Duodenal mucosa (tissue), 2 donors: ENCODE results near the gene KLF11.

Experiments
- H3K27ac ChIP-seq: one replicate; pipeline ENCODE4 v1.7.0; 2013; ENCODE audit warnings: low read depth, low read length
- H3K27me3 ChIP-seq, 2 donors: one replicate each; pipeline ENCODE4 v1.7.0; 2013; ENCODE audit warnings: low read length in 2 of 2, control low read depth in 1 of 2; ENCODE audit not compliant: insufficient read depth in 2 of 2, control insufficient read depth in 1 of 2
- H3K36me3 ChIP-seq, 2 donors: one replicate each; pipeline ENCODE4 v1.7.0; 2013; ENCODE audit warnings: low read length in 2 of 2, control low read depth in 1 of 2; ENCODE audit not compliant: insufficient read depth in 2 of 2, control insufficient read depth in 1 of 2
- H3K4me1 ChIP-seq, 2 donors: one replicate each; pipeline ENCODE4 v1.7.0; 2013; ENCODE audit warnings: low read length in 2 of 2, control low read depth in 1 of 2; ENCODE audit not compliant: insufficient read depth in 2 of 2, control insufficient read depth in 1 of 2
- H3K4me3 ChIP-seq, 2 donors: one replicate each; pipeline ENCODE4 v1.7.0; 2013; ENCODE audit warnings: low read length in 2 of 2, low read depth in 1 of 2
- H3K9ac ChIP-seq, 2 donors: one replicate each; pipeline ENCODE4 v1.7.0; 2013; ENCODE audit warnings: low read length in 2 of 2, low read depth in 1 of 2
- H3K9me3 ChIP-seq, 2 donors: one replicate each; pipeline ENCODE4 v1.7.0; 2013; ENCODE audit warnings: low read length in 2 of 2, control low read depth in 1 of 2; ENCODE audit not compliant: control insufficient read depth in 1 of 2

The KLF11 gene

DNA sequence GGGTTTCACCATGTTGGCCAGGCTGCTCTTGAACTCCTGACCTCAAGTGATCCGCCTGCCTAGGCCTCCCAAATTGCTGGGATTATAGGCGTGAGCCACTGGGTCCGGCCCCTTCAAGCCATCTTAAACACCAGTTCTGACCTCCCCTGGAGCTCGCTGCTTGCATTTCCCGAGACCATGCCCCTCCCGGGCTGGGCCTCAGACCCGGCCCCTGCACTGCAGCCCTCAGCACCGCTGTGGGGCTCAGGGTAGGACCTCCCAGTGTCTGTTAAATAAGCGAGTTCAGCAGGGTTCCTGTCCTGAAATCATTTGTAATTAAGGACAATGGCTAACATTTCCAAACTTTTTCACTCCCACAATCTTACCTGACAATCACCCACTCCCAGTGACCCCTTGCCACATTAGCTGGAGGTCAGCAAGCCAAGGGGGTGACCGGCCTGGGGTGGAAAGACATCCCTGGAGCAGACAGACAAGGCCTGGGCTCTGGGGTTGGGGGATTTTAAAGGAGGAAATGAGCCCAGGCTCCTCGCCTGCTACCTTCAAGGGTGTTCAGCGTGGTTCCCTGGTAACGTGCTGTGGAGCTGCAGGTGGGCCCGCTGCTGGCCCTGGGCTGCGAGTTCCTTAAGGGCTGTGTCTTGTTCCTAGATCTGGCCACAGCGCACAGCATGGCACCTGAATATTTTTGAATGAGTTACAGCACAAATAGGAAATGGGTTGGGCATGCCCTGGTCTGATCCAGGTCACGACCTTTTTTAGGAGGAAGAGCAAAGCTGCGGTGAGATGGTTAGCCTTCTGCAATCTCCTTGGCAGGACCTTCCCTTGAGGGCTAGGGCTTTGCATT is 21.8 kb downstream of the KLF11 start:
- Histone ChIP-seq H3K9me3 (peaks cover 0 to 2% of the 10 kb centered on the region in 2 donors), H3K4me1 (no peaks in the 10 kb centered on the region), H3K36me3 (no peaks in the 10 kb centered on the region), H3K4me3 (no peak overlapping the region), H3K9ac (no peak overlapping the region), H3K27me3 (no peaks in the 10 kb centered on the region), H3K27ac (no peak overlapping the region)

DNA sequence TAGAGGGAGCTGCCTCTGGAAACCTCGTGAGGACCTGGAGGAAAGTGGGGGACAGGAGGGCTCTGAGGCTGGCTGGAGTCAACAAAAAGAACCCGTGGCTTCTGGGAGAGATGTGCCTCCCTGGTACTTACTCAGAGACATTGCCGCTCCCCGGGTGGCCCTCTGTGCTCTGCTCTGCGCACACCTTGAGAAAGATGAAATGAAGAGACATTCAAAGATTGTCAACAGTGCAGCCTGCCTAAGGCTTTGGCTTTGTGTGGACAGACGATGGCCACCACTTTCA is 22.4 kb downstream of the KLF11 start:
- no peaks in the 10 kb centered on the region for H3K36me3 ChIP-seq
- H3K9me3 ChIP-seq = peaks cover 0 to 2% of the 10 kb centered on the region in 2 donors
- H3K4me3 ChIP-seq = no peak overlapping the region
- H3K27ac ChIP-seq = no peak overlapping the region
- H3K27me3 ChIP-seq = no peaks in the 10 kb centered on the region
- no peak overlapping the region for H3K9ac ChIP-seq
- no peaks in the 10 kb centered on the region for H3K4me1 ChIP-seq

- H3K4me1 ChIP-seq = no peaks in the 10 kb centered on the region
- peaks cover 0 to 2% of the 10 kb centered on the region in 2 donors for H3K9me3 ChIP-seq
- no peaks in the 10 kb centered on the region for H3K36me3 ChIP-seq
- no peaks in the 10 kb centered on the region for H3K27me3 ChIP-seq
- H3K4me3 ChIP-seq = no peak overlapping the region
- no peak overlapping the region for H3K27ac ChIP-seq
- no peak overlapping the region for H3K9ac ChIP-seq
Measured at GRCh38 chr2:10067330-10067729, 24.0 kb downstream of the KLF11 start.

DNA sequence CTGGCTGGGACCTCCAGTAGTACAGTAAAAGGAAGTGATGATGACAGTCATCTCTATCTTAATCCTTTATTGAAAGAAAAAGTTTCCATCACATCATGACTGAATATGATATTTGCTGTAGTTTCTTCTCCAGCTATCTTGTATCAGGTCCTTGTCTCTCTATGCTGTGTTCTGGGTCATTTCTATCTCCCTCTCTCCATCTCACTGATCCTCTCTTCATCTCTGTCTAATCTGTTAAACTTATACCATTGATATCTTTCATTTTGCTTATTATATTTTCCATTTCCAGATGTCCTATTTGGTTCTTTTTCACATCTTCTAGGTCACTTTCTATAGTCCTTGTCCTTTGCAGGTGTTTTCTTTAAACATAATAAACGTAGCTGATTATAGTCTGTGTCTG is 24.5 kb downstream of the KLF11 start:
- Histone ChIP-seq H3K4me3 (no peak overlapping the region), H3K36me3 (no peaks in the 10 kb centered on the region), H3K9me3 (peaks cover 0 to 2% of the 10 kb centered on the region in 2 donors), H3K4me1 (no peaks in the 10 kb centered on the region), H3K9ac (no peak overlapping the region), H3K27ac (no peak overlapping the region), H3K27me3 (no peaks in the 10 kb centered on the region)

DNA sequence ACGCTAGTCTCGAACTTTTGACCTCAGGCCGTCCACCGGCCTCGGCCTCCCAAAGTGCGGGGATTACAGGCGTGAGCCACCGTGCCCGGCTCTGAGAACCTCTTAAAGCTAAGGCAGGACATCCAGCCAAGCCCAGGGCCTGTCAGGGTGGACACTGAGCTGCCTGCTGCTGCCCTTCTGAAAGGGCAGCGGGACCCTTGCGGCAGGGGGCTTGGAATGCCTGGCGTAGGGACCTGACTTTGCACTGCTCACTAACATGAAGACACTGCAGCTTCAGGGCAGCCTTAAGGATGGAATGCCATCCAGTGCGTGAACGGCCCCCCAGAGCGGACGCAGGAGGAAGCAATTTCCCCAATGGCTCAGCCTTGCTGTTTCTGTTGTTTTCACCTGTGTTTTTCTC is 27.8 kb downstream of the KLF11 start:
- peaks cover 0 to 2% of the 10 kb centered on the region in 2 donors for H3K9me3 ChIP-seq
- H3K27ac ChIP-seq = no peak overlapping the region
- H3K4me3 ChIP-seq = no peak overlapping the region
- no peaks in the 10 kb centered on the region for H3K36me3 ChIP-seq
- H3K4me1 ChIP-seq = no peaks in the 10 kb centered on the region
- H3K9ac ChIP-seq = no peak overlapping the region
- H3K27me3 ChIP-seq = peaks cover 13 to 18% of the 10 kb centered on the region in 2 donors

DNA sequence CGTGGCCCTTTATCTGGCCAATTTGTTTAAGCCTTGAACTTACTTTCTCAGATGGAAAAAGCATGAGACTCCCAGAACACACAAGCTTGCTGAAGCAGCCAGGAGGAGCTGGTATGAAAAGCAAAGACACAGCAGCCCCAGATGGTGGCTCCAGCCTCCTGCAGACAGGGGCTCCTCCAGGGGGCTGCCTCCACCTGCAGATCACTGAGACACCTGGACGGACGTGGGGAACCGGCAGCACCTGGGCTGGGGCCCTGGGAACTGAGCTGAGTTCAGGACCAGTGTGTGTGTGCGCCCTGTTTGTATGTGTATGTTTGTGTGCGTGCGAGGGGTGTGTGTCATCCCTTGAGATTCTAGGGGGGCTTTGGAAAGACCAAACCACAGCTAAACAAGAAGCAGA is 28.2 kb downstream of the KLF11 start:
- Histone ChIP-seq H3K4me3 (no peak overlapping the region), H3K36me3 (no peaks in the 10 kb centered on the region), H3K27ac (no peak overlapping the region), H3K27me3 (peaks cover 14 to 22% of the 10 kb centered on the region in 2 donors), H3K9me3 (peaks cover 0 to 2% of the 10 kb centered on the region in 2 donors), H3K4me1 (no peaks in the 10 kb centered on the region), H3K9ac (no peak overlapping the region)

- H3K4me1 ChIP-seq = no peaks in the 10 kb centered on the region
- H3K9ac ChIP-seq = no peak overlapping the region
- H3K27ac ChIP-seq = no peak overlapping the region
- H3K36me3 ChIP-seq = no peaks in the 10 kb centered on the region
- H3K4me3 ChIP-seq = no peak overlapping the region
- H3K9me3 ChIP-seq = peaks cover 0 to under 1% of the 10 kb centered on the region in 2 donors
- H3K27me3 ChIP-seq = peaks cover 19 to 28% of the 10 kb centered on the region in 2 donors
Measured at GRCh38 chr2:10072656-10073480, 29.5 kb downstream of the KLF11 start.

DNA sequence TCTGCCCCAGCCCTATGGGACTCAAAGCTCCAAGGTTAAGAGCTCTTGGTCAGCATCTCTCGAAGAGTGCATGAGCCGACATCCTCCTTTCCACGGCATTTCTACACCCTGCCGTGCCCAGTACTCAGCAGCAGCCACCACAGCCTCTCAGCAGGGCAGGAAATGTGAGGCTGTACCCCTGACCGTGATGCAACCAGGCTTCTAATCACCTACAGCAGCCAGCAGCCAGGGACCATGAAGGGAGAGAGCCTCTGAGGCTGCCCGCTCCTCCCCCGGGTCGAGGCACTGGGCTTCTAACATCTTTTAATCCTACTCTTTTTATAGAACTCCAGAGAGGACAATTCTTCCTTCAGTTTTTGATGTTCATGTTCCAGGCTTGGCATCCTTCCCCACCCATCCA is 30.4 kb downstream of the KLF11 start:
- H3K36me3 ChIP-seq = no peaks in the 10 kb centered on the region
- no peak overlapping the region for H3K4me3 ChIP-seq
- H3K9me3 ChIP-seq = no peaks in the 10 kb centered on the region
- no peak overlapping the region for H3K27ac ChIP-seq
- H3K27me3 ChIP-seq = peaks cover 27 to 36% of the 10 kb centered on the region in 2 donors
- no peaks in the 10 kb centered on the region for H3K4me1 ChIP-seq
- H3K9ac ChIP-seq = no peak overlapping the region

- Histone ChIP-seq H3K4me1 (no peaks in the 10 kb centered on the region), H3K27ac (no peak overlapping the region), H3K36me3 (no peaks in the 10 kb centered on the region), H3K27me3 (peaks cover 33 to 42% of the 10 kb centered on the region in 2 donors), H3K9ac (no peak overlapping the region), H3K9me3 (no peaks in the 10 kb centered on the region), H3K4me3 (no peak overlapping the region)
Measured at GRCh38 chr2:10075101-10075500, 31.8 kb downstream of the KLF11 start.

DNA sequence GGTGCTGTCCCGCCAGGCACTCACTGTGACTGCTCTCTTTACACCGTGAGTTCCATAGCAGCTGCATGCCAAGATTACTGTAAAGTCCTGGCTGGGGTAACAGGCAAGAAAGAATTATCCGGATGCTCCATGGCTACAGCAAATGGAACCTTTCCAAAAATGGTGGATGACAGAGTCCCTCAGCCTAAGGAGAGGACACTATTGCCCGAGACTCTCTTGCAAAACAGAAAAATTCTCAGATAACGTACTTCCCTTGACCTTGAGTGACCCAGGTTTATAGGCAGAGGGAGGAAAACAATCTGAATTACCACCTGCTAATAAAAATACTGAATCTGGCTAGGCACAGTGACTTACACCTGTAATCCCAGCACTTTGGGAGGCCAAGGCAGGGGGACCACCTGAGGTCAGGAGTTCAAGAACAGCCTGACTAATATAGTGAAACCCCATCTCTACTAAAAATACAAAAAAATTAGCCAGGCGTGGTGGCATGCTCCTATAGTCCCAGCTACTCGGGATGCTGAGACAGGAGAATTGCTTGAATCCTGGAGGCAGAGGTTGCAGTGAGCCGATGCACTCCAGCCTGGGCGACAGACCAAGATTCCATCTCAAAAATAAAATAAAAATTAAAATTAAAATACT is 32.3 kb downstream of the KLF11 start:
- peaks cover 35 to 45% of the 10 kb centered on the region in 2 donors for H3K27me3 ChIP-seq
- peaks cover 0 to 3% of the 10 kb centered on the region in 2 donors for H3K4me1 ChIP-seq
- H3K36me3 ChIP-seq = no peaks in the 10 kb centered on the region
- H3K27ac ChIP-seq = no peak overlapping the region
- H3K9me3 ChIP-seq = no peaks in the 10 kb centered on the region
- no peak overlapping the region for H3K4me3 ChIP-seq
- H3K9ac ChIP-seq = no peak overlapping the region
